HG03095 (cell line): ENCODE data around the gene AUTS2.

Experiments
- ATAC-seq: cut with Tn5 transposase; IDR thresholded peaks from one replicate; pipeline ENCODE4 v1.9.1; 2021; ENCODE audit warnings: moderate library complexity; ENCODE audit not compliant: unreplicated experiment

The AUTS2 gene

GRCh38 chr7:69959789-69960499, 361.7 kb downstream of the AUTS2 start:
- ATAC-seq, result no peak

- ATAC-seq, result no peak
These were observed 363.2 kb downstream of the AUTS2 start for GRCh38 chr7:69961436-69961835.

GRCh38 chr7:69962186-69963065, 364.2 kb downstream of the AUTS2 start:
- ATAC-seq, result no peak

- no peak for ATAC-seq
These were observed 365.1 kb downstream of the AUTS2 start for GRCh38 chr7:69963393-69963792.

- no peak for ATAC-seq
These were observed 368.7 kb downstream of the AUTS2 start for GRCh38 chr7:69966766-69967591.

- ATAC-seq, result no peak
These were observed 369.6 kb downstream of the AUTS2 start for GRCh38 chr7:69967689-69968450.

- ATAC-seq, result no peak
These were observed 370.8 kb downstream of the AUTS2 start for GRCh38 chr7:69968969-69969556.

GRCh38 chr7:69981646-69982045, 383.4 kb downstream of the AUTS2 start:
- ATAC-seq, result no peak

GRCh38 chr7:69982197-69982596, 383.9 kb downstream of the AUTS2 start:
- ATAC-seq, result no peak

- ATAC-seq, result no peak
These were observed 391.3 kb downstream of the AUTS2 start for GRCh38 chr7:69989551-69989950.

- ATAC-seq, result no peak
These were observed 394.7 kb downstream of the AUTS2 start for GRCh38 chr7:69992938-69993337.

- ATAC-seq, result no peak
These were observed 395.9 kb downstream of the AUTS2 start for GRCh38 chr7:69994218-69994617.

- ATAC-seq, result no peak
These were observed 396.7 kb downstream of the AUTS2 start for GRCh38 chr7:69994886-69995542.

- no peak for ATAC-seq
These were observed 397.8 kb downstream of the AUTS2 start for GRCh38 chr7:69996121-69996520.

- ATAC-seq, result no peak
These were observed 402.6 kb downstream of the AUTS2 start for GRCh38 chr7:70000737-70001348.

GRCh38 chr7:70005480-70005879, 407.2 kb downstream of the AUTS2 start:
- no peak for ATAC-seq

- ATAC-seq, result no peak
These were observed 407.6 kb downstream of the AUTS2 start for GRCh38 chr7:70005891-70006260.

- no peak for ATAC-seq
These were observed 408.1 kb downstream of the AUTS2 start for GRCh38 chr7:70006261-70006920.

- no peak for ATAC-seq
These were observed 410.2 kb downstream of the AUTS2 start for GRCh38 chr7:70008466-70008865.
